Astrocyte (in vitro differentiated cells and primary cell): ENCODE results near the gene CDK17. TPM values are rescaled to one million over a fixed set of nuclear protein-coding genes. Genes with fewer than 3 reads are reported as not detected.

Experiments used
- DNase-seq: peaks from one replicate; pipeline ENCODE4 v3.0.0-alpha.2; 2010; ENCODE audit warnings: low read depth
- FAIRE-seq: peaks from 2 replicates; lab custom pipeline; 2011; peaks lifted over from hg19 to GRCh38; lab: Jason Lieb, UNC
- H2AFZ ChIP-seq: 2 replicates; pipeline ENCODE4 v1.6.0; 2012; ENCODE audit warnings: low read depth, low read length, inconsistent platforms
- H3K27ac ChIP-seq: 2 replicates; pipeline ENCODE4 v1.5.1; 2011; ENCODE audit warnings: low read depth, low read length, inconsistent platforms
- H3K27me3 ChIP-seq: 2 replicates; pipeline ENCODE4 v1.6.0; 2011; ENCODE audit warnings: low read length, inconsistent platforms; ENCODE audit not compliant: insufficient read depth
- H3K36me3 ChIP-seq: 2 replicates; pipeline ENCODE4 v1.5.1; 2011; ENCODE audit warnings: low read length, inconsistent platforms; ENCODE audit not compliant: insufficient read depth
- H3K4me1 ChIP-seq: 2 replicates; pipeline ENCODE4 v1.5.1; 2011; ENCODE audit warnings: low read length, inconsistent platforms; ENCODE audit not compliant: insufficient read depth
- H3K4me2 ChIP-seq: 2 replicates; pipeline ENCODE4 v1.6.0; 2012; ENCODE audit warnings: low read length, inconsistent platforms
- H3K4me3 ChIP-seq: 2 replicates; pipeline ENCODE4 v1.5.1; 2011; ENCODE audit warnings: low read depth, mild to moderate bottlenecking, low read length, inconsistent platforms; ENCODE audit not compliant: insufficient read depth
- H3K79me2 ChIP-seq: 2 replicates; pipeline ENCODE4 v1.6.0; 2012; ENCODE audit warnings: mild to moderate bottlenecking, low read length, inconsistent platforms; ENCODE audit not compliant: insufficient read depth
- H3K9ac ChIP-seq: 2 replicates; pipeline ENCODE4 v1.6.0; 2012; ENCODE audit warnings: mild to moderate bottlenecking, low read length, inconsistent platforms
- H3K9me3 ChIP-seq: 2 replicates; pipeline ENCODE4 v1.5.1; 2012; ENCODE audit warnings: low read depth, mild to moderate bottlenecking, low read length, inconsistent platforms; ENCODE audit not compliant: insufficient read depth
- H4K20me1 ChIP-seq: 2 replicates; pipeline ENCODE4 v1.6.0; 2012; ENCODE audit warnings: low read length, inconsistent platforms; ENCODE audit not compliant: insufficient read depth
- H3K27ac Mint-ChIP-seq: one replicate; pipeline ENCODE4 v1.8.0; 2021; ENCODE audit warnings: mild to moderate bottlenecking, mixed read lengths; ENCODE audit not compliant: unreplicated experiment
- H3K27me3 Mint-ChIP-seq: one replicate; pipeline ENCODE4 v1.8.0; 2021; ENCODE audit warnings: low read depth, mixed read lengths; ENCODE audit not compliant: unreplicated experiment
- H3K36me3 Mint-ChIP-seq: one replicate; pipeline ENCODE4 v1.8.0; 2021; ENCODE audit warnings: low read depth, mixed read lengths; ENCODE audit not compliant: unreplicated experiment
- H3K4me1 Mint-ChIP-seq: one replicate; pipeline ENCODE4 v1.8.0; 2021; ENCODE audit warnings: low read depth, mixed read lengths; ENCODE audit not compliant: unreplicated experiment
- H3K4me3 Mint-ChIP-seq: one replicate; pipeline ENCODE4 v1.8.0; 2021; ENCODE audit warnings: mild to moderate bottlenecking, moderate library complexity, mixed read lengths; ENCODE audit not compliant: unreplicated experiment
- H3K9me3 Mint-ChIP-seq: one replicate; pipeline ENCODE4 v1.8.0; 2021; ENCODE audit warnings: mild to moderate bottlenecking, mixed read lengths; ENCODE audit not compliant: unreplicated experiment
- EZH2 ChIP-seq: IDR thresholded peaks from 2 replicates; pipeline ENCODE4 v1.6.1; 2012; ENCODE audit warnings: mild to moderate bottlenecking, low read length, inconsistent platforms; ENCODE audit not compliant: insufficient read depth
- total RNA-seq: library from RNA; stranded (reverse); gene quantifications from 2 replicates; pipeline ENCODE4 v1.2.1, GENCODE V29; 2021
- TF ChIP-seq, protein P1 (sequence below): IDR thresholded peaks from 2 replicates; pipeline ENCODE4 v1.5.1; 2011; ENCODE audit warnings: low read depth, mild to moderate bottlenecking, inconsistent platforms, low read length, moderate library complexity; ENCODE audit not compliant: insufficient read depth

CDK17 gene
- total RNA-seq, 1 donor from 2014 or later = 64.2 TPM

DNA sequence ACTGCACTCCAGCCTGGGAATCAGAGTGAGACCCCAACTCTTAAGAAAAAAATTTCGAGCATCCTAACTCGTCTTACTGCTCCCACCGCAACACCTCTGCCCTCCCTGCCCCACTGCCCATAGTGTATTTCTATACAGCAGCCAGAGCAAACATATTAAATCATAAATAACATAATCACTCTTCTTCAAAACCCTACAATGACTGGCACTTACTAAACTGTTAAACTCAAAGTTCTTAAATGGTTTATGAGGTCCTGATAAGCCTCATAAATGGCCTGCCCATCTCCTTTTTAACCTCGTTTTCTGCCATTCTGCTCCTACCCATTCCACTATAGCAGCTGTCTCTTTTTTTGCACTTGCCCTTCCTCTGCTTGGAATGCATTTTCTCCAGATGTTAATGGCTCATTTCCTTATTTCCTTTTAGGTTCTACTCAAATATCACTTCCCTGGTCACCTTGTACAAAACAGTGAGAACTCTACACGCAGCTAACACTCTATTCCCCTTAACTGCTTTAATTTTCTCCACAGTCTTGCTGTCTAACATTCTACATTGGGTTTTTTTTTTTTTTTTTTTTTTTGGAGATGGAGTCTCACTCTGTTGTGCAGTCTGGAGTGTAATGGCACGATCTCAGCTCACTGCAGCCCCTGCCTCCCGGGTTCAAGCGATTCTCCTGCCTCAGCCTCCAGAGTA is 45.2 kb downstream of the CDK17 start:
- H3K36me3 ChIP-seq = no peaks in the 10 kb centered on the region
- peaks cover 94% of the 10 kb centered on the region for H4K20me1 ChIP-seq
- H3K27me3 ChIP-seq = no peaks in the 10 kb centered on the region
- H3K27me3 Mint-ChIP-seq = no peaks in the 10 kb centered on the region
- TF ChIP-seq, protein P1, sequence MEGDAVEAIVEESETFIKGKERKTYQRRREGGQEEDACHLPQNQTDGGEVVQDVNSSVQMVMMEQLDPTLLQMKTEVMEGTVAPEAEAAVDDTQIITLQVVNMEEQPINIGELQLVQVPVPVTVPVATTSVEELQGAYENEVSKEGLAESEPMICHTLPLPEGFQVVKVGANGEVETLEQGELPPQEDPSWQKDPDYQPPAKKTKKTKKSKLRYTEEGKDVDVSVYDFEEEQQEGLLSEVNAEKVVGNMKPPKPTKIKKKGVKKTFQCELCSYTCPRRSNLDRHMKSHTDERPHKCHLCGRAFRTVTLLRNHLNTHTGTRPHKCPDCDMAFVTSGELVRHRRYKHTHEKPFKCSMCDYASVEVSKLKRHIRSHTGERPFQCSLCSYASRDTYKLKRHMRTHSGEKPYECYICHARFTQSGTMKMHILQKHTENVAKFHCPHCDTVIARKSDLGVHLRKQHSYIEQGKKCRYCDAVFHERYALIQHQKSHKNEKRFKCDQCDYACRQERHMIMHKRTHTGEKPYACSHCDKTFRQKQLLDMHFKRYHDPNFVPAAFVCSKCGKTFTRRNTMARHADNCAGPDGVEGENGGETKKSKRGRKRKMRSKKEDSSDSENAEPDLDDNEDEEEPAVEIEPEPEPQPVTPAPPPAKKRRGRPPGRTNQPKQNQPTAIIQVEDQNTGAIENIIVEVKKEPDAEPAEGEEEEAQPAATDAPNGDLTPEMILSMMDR = no peak
- TF ChIP-seq EZH2 = no peak
- peaks cover 44% of the 10 kb centered on the region for H3K4me1 Mint-ChIP-seq
- no peak overlapping the region for H2AFZ ChIP-seq
- no peak overlapping the region for H3K4me2 ChIP-seq
- no peaks in the 10 kb centered on the region for H3K36me3 Mint-ChIP-seq
- H3K79me2 ChIP-seq = peaks cover 100% of the 10 kb centered on the region
- H3K27ac Mint-ChIP-seq = no peak overlapping the region
- H3K9me3 Mint-ChIP-seq = no peaks in the 10 kb centered on the region
- no peak for DNase-seq
- H3K9ac ChIP-seq = no peak overlapping the region
- no peak overlapping the region for H3K27ac ChIP-seq
- no peaks in the 10 kb centered on the region for H3K4me1 ChIP-seq
- H3K4me3 Mint-ChIP-seq = no peak overlapping the region
- H3K9me3 ChIP-seq = no peaks in the 10 kb centered on the region
- no peak for FAIRE-seq
- no peak overlapping the region for H3K4me3 ChIP-seq

DNA sequence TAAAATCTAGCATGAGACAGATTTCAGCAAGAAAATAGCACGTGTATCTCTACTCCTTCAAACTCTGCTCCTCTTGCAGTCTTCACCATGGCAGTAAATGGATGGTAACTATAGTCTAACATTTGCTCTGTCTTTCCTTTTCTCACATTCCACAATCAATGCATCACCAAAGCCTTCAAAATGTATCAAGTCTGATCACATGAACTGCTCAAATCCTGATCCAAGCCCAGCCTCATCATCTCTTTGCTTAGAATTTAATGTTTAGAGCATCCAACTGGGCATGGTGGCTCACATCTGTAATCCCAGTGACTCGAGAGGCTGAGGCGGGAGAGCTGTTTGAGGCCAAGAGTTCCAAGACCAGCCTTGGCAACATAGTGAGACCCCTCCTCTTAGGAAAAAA is 45.9 kb downstream of the CDK17 start:
- peak overlapping the region; percentile 75 for H3K27ac Mint-ChIP-seq
- DNase-seq (no peak), FAIRE-seq (no peak)
- no peak overlapping the region for H3K4me3 ChIP-seq
- no peaks in the 10 kb centered on the region for H3K9me3 ChIP-seq
- H3K27me3 Mint-ChIP-seq = no peaks in the 10 kb centered on the region
- no peaks in the 10 kb centered on the region for H3K36me3 Mint-ChIP-seq
- peaks cover 100% of the 10 kb centered on the region for H3K79me2 ChIP-seq
- TF ChIP-seq, protein P1 = no peak
- TF ChIP-seq EZH2 = no peak
- H3K4me1 ChIP-seq = no peaks in the 10 kb centered on the region
- H3K36me3 ChIP-seq = no peaks in the 10 kb centered on the region
- H3K4me3 Mint-ChIP-seq = no peak overlapping the region
- H2AFZ ChIP-seq = no peak overlapping the region
- H3K27ac ChIP-seq = no peak overlapping the region
- no peaks in the 10 kb centered on the region for H3K9me3 Mint-ChIP-seq
- no peak overlapping the region for H3K4me2 ChIP-seq
- H3K27me3 ChIP-seq = no peaks in the 10 kb centered on the region
- peaks cover 95% of the 10 kb centered on the region for H4K20me1 ChIP-seq
- H3K4me1 Mint-ChIP-seq = peaks cover 44% of the 10 kb centered on the region
- H3K9ac ChIP-seq = no peak overlapping the region

DNA sequence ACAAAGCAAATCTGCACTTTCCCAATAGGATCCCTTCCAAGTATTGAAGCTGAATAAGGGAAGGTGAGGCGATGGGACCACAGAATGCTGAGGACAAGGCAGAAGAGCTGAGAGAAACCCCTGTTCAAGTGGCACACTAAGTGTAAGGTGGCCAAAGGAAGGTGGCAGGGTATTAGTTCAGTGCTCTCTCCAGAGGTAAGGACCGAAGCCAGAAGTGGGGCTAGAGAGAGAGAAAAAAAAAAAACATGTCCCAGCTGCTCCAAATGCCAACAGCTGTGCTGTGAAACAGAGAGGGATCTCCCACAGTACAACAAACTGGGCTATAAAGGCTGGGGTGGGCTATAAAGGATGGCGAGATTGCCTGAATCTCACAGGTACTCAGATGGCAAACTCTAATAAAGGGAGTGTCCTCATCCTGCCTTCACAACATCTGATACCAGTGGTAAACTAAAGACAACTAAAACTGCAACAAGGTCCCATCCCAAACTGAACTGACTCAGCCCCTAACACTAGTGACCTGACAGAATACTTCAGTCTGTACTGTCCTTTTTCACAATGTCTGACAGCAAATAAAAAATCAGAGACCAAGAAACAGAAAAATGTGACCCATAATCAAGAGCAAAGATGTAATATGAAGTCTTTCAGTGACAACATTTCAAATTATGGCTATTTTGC is 47.9 kb downstream of the CDK17 start:
- DNase-seq (no peak), FAIRE-seq (no peak)
- H3K27me3 ChIP-seq = no peaks in the 10 kb centered on the region
- TF ChIP-seq, protein P1 = no peak
- TF ChIP-seq EZH2 = no peak
- H3K27ac ChIP-seq = no peak overlapping the region
- Mint-ChIP-seq H3K27me3 (no peaks in the 10 kb centered on the region), H3K27ac (peak overlapping the region; percentile 4), H3K4me3 (no peak overlapping the region), H3K9me3 (no peaks in the 10 kb centered on the region), H3K4me1 (peaks cover 44% of the 10 kb centered on the region), H3K36me3 (no peaks in the 10 kb centered on the region)
- H2AFZ ChIP-seq = no peak overlapping the region
- H3K4me3 ChIP-seq = no peak overlapping the region
- no peak overlapping the region for H3K9ac ChIP-seq
- peaks cover 96% of the 10 kb centered on the region for H4K20me1 ChIP-seq
- no peaks in the 10 kb centered on the region for H3K4me1 ChIP-seq
- peaks cover 99% of the 10 kb centered on the region for H3K79me2 ChIP-seq
- H3K9me3 ChIP-seq = no peaks in the 10 kb centered on the region
- no peak overlapping the region for H3K4me2 ChIP-seq
- H3K36me3 ChIP-seq = no peaks in the 10 kb centered on the region
